Endometrium (tissue), 2 donors: ENCODE results near the gene PIF1.
"Not testable (repeated sequence)": the region's sequence is repeated elsewhere in the genome, so short reads cannot be mapped to it uniquely, and the experiment has no call there.

Experiments
- FAIRE-seq: peaks from 2 replicates; lab custom pipeline; 2012; peaks lifted over from hg19 to GRCh38; lab: Jason Lieb, UNC
- donor health status: control.
- donor health status: control.

Gene PIF1

DNA sequence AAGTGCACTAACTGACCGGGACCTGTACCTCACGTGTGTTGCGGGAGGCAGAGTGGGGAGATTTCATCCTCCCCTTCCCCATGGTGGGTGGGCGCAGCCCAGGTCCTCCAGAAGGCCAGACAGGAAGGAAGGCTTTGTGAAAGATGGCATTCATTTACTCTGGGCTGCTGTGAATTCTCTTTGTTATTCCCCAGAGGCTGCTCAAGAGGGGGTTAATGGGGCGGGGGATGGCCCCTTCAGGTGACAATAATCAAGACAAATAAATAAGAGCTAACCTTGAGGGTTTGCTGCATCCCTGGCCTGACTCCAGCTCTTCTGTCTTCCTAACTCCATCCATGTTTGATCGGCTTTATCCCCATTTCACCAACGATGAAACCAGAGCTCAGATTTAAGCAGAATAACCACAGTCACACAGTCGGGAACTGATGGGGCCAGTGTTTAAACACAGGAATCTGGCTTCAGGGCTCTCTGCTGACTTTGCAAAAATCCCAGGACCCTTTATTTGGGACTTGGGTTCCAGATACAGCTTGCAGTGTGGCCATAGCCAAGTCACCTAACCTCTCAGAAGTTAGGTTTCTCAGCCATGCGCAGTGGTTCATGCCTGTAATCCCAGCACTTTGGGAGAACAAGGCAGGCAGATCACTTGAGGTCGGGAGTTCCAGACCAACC, 16.5 kb downstream of the PIF1 start:
- FAIRE-seq, result no peak

DNA sequence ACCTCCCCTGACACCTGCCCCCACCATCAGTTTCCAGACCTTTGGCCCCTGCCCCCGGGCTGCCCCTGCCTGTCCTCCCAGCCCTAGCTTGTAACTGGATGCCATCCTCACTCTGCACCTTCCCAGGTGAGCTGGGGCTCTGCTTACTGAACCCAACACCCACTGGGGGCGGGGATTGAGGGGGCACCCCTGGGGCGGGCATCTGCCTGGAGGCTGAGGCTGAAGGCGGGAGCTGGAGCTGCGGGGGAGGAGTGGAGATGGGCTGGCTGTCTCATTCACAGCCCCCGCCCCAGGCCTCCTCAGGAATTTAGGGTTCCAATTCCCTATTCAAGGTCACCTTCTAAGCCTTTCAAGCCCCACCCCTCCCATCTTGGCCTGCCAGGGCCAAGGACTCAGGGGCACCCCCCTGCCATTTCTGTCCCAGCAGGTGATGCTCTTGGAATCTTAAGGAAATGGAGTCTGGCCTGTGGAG, 17.7 kb downstream of the PIF1 start:
- no peak for FAIRE-seq

DNA sequence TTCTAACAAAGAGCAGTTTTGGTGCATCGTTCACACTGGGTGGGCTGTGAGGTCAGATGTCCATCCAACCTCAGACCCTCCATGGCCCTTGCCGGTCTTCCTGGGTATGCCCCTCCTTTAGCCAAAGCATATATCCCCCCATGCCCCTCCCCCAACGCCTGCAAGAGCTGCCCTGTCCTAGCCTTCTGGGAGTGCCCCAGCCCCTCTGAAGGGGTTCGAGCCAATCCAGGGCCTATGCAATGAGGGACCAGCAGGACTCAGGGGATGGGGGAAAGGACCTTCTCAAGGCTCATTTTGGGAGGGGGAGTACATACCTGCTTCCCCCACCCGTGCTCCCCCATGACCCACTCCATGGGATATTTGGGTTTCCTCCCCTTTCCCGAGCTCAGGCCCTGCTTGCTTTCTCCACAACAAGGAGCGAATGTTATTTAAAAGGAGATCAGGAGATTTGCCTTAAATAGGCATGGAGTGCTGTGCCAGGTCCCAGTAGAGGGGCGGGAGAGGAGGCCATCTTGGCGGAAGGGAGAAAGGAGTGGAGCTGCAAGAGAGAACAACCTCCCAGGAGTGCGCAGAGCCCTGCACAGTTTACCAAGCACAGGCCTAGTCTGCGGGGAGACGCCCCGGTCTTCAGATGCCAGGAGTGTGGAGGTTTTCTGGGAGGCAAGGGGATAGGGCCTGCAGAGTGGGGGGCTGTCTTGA, 18.2 kb downstream of the PIF1 start:
- no peak for FAIRE-seq

DNA sequence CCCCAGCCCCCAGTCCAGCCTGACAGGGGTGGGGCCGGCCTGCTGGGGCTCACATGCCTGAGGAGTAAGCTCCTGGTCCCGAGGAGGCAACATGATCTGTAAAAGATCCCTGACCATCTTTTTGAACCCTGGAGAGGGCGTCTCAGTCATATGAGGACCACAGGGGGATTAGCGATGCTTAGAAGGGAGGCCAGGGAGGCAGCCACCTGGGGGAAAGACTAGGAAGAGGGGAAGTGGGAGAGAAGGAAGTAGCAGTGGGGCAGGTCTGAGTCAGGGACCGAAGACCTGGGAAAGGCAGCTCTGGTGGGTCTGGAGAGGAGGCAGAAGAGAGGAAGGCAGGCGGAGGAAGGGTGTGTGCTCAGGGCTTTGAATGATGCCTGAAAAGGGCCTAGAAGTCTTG, 18.9 kb downstream of the PIF1 start:
- no peak for FAIRE-seq

DNA sequence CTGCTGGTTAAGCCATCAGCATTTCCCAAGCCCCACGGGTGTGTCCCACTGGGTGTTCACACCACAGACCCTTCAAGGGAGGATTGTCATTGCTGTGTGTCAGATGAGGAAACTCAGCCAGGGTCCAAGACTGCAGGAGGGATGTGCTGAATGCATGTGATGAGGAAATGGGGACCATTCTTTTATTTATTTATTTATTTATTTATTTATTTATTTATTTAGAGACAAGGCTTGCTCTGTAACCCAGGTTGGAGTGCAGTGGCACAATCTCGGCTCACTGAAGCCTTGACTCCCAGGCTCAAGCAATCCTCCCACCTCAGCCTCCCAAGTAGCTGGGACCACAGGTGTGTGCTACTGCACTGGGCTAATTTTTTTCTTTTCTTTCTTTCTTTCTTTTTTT, 20.8 kb downstream of the PIF1 start:
- FAIRE-seq, result no peak

DNA sequence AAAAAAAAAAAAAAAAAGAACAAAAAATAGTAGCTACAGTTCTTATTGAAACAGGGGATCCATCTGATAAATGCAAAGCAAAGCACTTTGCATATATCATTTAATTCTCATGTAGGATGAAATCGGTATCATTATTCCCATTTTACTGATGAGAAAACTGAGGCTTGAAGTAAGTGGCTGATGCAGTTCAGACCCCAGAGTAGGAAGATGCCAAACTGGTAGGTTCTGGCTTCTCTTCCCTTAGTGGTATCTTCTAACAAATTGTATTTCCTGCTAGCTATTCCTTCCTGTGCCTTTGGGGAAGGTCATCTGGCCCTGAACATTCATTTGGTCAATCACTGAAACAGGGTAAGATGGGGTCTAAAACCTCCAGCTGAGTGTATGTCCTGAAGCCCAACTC, 21.9 kb downstream of the PIF1 start:
- no peak for FAIRE-seq

DNA sequence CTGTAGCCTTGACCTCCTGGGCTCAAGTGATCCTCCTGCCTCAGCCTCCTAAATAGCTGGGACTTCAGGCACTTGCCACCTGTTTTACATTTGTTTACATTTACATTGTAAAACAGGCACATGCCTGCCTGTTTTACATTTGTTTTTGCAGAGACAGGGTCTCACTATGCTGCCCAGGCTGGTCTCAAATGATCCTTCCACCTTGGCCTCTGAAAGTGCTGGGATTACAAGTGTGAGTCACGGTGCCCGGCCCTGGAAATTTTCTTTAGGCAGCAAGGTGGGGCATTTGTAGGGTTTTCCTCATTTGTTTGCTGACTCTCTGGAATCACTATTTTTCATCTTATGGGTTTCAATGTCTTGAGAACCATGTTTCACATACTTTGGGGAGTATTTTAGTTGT, 25.0 kb downstream of the PIF1 start:
- FAIRE-seq, result no peak

DNA sequence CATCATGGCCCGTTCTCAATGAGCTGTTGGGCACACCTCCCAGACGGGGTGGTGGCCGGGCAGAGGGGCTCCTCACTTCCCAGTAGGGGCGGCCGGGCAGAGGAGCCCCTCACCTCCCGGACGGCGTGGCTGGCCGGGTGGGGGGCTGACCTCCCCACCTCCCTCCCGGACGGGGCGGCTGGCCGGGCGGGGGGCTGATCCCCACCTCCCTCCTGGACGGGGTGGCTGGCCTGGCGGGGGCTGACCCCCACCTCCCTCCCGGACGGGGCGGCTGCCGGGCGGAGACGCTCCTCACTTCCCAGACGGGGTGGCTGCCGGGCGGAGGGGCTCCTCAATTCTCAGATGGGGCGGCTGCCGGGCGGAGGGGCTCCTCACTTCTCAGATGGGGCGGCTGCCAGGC, 26.5 kb downstream of the PIF1 start:
- FAIRE-seq, result not testable (repeated sequence)

DNA sequence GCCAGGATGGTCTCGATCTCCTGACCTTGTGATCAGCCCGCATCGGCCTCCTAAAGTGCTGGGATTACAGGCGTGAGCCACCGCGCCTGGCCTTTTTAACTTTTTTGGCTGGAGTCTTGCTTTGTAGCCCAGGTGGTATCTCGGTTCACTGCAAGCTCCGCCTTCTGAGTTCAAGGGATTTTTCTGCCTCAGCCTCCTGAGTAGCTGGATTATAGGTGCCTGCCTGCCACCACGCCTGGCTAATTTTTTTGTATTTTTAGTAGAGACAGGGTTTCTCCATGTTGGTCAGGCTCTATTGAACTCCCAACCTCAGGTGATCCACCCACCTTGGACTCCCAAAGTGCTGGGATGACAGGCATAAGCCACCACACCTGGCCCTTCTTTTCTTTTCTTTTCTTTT, 29.5 kb downstream of the PIF1 start:
- not testable (repeated sequence) for FAIRE-seq

DNA sequence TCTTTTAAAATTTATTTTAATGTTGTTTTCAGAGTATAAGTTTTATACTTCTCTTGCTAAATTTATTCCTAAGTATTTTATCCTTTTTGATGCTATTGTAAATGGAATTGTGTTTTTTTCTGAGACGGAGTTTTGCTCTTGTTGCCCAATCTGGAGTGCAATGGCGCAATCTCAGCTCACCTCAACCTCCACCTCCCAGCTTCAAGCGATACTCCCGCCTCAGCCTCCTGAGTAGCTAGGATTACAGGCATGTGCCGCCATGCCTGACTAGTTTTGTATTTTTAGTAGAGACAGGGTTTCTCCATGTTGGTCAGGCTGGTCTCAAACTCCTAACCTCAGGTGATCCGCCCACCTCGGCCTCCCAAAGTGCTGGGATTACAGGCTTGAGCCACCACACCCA, 30.1 kb downstream of the PIF1 start:
- FAIRE-seq, result not testable (repeated sequence)

DNA sequence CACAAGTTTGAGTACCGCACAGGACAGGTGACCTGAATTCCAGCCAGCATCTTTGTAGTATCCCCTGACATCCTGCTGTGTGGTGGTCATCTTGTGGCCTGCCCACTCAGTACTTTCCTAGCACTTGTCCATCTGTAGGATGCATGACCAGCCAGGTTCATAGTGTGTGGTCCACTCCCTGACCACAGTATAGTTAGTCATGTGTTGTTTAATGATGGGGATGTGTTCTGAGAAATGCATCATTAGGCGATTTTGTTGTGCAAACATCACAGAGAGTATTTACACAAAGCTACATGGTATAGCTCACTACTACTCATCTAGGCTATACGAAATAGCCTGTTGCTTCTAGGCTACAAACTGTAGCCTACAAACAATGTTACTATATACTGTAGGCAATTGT, 33.2 kb downstream of the PIF1 start:
- no peak for FAIRE-seq

DNA sequence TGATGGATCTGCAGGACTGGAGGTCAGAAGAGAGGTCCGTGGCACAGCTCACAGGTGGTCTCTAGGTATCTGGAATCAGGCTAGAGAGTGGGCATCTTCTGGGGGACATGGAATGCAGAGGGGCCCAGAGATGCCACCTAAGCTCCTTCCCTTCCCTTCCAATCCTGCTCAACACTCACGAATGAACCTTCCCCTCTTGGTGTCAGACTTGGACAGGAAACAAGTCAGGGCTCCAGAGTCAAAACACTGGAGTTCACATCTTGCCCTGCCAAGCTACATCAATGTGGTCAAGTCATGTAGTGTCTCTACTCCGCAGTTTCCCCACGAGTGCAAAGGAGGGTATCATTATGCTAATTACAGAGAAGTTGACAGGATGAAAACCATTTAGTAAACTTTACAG, 34.0 kb downstream of the PIF1 start:
- FAIRE-seq, result no peak

DNA sequence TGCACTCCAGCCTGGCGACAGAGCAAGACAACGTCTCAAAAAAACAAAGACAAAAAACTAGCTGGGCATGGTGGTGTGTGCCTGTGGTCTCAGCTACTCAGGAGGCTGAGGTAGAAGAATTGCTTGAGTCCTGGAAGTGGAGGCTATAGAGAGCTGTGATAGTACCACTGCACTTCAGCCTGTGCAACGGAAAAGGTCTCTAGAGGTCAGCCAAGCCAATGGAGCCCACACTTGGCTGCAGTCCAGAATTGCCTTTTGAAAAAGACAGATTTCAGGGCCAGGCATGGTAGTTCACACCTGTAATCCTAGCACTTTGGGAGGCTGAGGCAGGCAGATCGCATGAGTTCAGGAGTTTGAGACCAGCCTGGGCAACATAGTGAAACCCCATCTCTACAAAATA, 41.7 kb downstream of the PIF1 start:
- FAIRE-seq, result no peak

DNA sequence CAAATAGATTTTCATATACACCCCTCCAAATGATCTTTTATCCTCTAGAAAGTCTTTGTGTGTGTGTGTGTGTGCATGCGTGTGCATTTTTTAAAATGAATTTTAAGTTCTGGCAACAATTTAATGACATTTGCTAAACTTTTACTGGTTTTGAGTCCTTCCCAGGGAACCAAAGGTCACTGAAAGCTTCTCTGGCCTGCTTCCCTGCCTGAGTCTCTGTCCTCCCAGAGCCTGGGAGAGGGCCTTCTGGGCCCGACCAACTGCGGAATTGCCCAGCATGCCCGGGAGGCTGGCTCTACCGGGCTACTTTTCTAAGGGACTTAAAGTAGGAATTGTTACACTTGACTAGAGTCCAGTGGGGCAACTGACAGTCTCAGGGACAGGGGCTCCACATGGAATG, 42.7 kb downstream of the PIF1 start:
- no peak for FAIRE-seq

DNA sequence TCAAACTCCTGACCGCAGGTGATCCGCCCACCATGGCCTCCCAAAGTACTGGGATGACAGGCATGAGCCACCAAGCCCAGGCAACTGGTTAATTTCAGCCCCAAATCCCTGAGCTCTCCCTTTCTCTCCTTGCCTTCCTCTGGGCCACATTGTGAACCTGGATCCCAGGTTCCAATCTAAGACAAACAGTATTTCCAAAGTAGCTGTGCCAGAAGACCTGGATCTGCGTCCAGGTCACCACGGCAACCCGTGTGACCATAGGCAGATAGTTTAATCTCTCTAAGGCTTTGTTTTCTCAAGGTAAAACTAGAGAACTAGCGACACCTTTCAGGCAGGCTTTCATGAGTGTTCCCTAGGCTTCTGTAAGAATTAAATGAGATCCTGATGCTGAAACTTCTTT, 44.1 kb downstream of the PIF1 start:
- FAIRE-seq, result no peak

DNA sequence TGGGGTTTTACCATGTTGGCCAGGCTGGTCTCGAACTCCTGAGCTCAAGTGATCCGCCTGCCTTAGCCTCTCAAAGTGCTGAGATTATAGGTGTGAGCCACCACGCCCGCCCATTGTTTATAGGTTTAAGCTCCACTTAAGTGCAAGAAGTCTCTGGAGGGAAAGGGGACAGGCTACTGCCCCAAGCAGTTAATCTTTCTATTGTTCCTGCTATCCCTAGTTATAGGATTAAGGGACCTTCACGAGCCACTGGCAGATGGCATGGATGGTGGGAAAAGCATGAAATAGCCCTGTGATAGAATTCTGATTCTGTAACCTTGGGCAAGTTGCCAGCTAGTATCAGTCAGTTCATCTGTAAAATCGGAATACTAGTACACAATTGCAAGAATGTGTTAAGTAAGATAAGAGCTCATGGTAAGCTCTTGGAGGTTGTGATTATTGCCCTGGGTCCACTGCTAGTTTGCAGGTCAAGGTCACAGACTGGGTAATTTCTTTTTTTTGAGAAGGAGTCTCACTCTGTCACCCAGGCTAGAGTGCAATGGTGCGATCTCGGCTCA, 44.8 kb downstream of the PIF1 start:
- no peak for FAIRE-seq

DNA sequence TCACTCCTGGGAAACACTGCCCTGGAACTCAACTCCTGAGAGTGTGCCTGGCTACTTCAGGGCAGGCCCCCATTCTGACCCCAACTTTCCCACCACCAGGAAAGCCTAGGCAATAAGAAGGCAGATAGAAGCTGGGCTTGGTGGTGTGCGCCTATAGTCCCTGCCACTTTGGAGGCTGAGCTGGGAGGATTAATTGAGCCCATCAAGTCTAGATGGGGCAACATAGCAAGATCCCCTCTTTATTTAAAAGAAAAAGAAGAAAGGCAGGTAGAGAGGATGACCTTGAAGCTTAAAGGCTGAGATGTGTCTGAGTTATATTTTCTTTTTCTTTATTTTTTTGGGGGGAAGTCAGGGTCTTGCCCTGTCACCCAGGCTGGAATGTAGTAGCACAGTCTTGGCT, 45.8 kb downstream of the PIF1 start:
- FAIRE-seq, result no peak

DNA sequence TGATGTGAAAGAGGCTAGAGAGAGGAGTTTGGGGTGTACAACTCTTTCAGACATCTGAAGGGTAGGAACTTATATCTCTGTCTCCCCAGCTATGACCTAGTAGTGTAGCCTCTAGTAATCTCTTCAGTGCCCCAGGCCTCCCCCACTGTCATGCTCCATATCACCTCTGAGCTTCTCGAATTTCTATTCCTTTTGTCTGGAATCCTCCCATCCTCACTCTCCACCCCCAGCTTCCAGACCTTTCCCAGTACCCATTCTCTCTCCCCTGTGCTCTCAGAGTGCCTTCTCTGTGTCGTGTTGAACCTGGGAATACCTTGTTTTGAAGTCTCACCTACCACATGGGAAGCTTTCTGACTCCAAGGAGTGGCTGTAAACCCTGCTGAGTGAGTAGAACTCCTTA, 46.4 kb downstream of the PIF1 start:
- no peak for FAIRE-seq

DNA sequence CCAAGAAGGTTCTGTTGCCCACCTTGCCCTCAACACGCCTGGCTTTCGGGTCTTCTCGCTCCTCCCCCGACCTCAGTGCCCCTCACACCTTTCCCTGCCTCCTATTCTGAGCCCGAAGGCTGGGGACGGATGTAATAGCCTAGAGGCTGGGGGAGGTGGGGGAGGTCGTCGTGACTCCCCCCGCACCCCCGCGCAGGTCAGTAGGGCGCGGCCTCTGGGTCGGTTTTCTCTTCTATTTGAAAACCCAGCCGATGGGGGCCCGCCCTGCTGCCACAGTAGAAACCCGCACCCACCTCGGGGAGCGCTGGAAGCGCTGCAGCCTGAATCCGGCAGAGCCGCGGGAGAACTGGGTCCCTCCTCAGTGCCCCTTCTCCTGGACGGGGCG, 49.1 kb downstream of the PIF1 start:
- no peak for FAIRE-seq

DNA sequence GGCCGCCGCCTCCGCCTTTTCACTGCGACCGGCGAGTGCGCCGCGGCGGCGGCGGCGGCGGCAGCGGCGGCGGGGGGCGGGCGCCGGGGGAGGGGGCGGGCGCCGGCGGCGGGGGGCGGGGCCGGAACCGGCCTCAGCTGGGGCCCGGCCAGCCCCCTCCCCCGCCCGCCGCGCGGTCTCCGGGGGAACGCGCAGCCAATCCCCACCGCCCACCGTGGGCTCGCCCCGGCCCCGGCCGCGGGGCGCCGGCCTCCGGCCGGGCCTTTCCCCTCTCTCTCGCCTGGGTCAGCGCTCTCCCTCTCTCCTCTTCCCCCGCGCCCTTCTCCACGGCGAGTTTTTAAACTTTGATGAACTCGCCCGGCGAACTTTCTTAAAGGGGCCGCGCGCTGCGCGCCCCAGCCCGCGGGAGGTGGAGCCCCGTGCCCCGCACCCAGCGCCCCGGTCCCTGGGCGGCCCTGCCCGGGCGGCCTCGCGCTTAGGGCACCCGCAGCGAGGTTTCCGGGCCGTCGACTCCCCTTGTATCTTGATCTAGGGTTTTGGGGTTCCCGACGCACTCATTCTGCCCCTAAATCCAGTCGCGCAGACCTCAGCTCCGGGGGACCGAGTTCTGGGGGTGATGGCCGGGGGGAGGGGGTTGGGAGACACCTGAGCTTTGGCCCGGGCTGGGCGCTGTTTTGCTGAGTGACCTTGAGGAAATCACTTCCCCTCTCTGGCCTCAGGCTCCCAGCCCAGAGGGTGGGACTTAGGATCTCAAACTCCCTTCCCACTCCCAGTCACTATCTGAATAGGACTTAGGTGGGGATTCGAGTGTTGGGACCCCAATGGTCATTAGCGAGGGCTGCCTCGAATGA, 49.7 kb downstream of the PIF1 start, which contains the start of gene RBPMS2:
RBPMS2 (minus strand) TSS at position 39 of the 851 bp plus-strand sequence. CDS start 270 bp downstream, outside the sequence.
- no peak for FAIRE-seq

DNA sequence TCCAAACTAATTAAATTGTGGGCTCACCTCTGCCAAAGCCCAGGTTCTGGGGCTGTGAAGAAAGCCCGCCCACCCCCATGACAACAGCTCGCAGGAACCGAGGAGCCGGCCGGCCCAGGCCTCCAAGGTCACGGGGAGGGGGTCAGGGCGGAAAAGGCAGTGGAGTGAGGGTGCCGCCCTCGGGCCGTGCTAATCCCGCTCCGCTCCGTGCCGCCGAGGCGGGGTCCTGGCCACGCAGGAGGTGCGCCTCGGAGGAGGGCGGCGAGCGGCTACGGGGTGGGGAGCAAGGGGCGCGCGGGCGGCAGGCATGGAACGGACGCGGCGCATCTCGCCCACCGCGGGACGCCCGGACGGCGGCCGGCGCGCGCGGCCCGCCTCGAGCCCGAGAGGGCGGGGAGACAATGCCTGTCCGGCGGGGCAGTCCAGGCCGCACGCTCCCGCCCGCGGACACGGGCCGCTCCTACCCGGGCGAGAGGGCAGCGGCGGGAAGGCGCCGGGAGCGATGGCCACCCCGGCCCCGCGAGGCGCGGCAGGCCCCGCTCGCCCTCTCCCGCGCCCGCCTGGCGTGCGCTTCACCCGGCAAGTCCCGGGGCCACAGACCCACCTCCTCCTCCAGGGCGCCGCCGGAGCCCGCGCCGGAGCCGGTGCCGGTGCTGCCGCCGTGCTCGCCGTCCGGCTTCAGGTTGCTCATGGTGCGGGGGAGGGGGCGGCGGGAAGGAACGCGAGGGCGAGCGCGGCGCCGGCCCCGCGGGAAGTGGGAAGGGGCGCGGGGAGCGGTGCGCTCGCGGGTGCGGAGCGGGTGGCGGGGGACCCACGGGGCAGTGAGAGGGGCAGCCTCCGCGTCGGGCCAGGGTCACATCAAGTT, 50.6 kb downstream of the PIF1 start:
- FAIRE-seq, result no peak
